Panc1 (cell line): ENCODE measurements around the gene LRP3.

Experiments
- POLR2AphosphoS5 ChIP-seq: IDR thresholded peaks from 2 replicates; pipeline ENCODE4 v1.6.1; 2012; ENCODE audit warnings: mild to moderate bottlenecking, low read depth, low read length, moderate library complexity
- TCF7L2 ChIP-seq: IDR thresholded peaks from 2 replicates; pipeline ENCODE4 v1.6.1; 2011; ENCODE audit warnings: mild to moderate bottlenecking, low read depth, low read length, inconsistent platforms
- TF ChIP-seq, protein P1 (sequence below): fragments of 450-650 bp; IDR thresholded peaks from 2 replicates; pipeline ENCODE4 v1.5.1; 2017; ENCODE audit warnings: mild to moderate bottlenecking

DNA sequence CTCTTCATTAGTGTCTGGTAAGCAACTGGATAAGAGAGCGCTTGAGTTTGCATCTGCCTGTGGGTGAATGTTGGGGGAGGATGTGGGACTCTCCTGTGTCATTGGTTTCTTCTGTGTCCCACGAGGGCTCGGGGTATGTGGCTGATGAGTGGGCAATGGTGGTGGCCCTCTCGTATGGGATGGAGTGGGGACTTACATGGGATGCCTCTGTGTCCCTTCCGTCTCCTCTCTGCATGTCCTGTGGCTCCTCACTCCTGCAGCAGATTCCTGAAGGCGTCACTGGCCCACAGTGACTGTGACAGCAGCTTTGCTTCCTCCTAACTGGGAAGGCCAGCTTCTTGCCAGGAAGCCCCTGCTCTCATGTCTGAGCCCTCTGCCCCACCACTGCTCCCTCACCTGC, 2.6 kb upstream of the LRP3 start:
- TF ChIP-seq POLR2AphosphoS5 (no peak), TCF7L2 (no peak)
- TF ChIP-seq, protein P1, sequence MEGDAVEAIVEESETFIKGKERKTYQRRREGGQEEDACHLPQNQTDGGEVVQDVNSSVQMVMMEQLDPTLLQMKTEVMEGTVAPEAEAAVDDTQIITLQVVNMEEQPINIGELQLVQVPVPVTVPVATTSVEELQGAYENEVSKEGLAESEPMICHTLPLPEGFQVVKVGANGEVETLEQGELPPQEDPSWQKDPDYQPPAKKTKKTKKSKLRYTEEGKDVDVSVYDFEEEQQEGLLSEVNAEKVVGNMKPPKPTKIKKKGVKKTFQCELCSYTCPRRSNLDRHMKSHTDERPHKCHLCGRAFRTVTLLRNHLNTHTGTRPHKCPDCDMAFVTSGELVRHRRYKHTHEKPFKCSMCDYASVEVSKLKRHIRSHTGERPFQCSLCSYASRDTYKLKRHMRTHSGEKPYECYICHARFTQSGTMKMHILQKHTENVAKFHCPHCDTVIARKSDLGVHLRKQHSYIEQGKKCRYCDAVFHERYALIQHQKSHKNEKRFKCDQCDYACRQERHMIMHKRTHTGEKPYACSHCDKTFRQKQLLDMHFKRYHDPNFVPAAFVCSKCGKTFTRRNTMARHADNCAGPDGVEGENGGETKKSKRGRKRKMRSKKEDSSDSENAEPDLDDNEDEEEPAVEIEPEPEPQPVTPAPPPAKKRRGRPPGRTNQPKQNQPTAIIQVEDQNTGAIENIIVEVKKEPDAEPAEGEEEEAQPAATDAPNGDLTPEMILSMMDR, result no peak
